ENCODE measurements around the gene CACNA1G.

CACNA1G gene

DNA sequence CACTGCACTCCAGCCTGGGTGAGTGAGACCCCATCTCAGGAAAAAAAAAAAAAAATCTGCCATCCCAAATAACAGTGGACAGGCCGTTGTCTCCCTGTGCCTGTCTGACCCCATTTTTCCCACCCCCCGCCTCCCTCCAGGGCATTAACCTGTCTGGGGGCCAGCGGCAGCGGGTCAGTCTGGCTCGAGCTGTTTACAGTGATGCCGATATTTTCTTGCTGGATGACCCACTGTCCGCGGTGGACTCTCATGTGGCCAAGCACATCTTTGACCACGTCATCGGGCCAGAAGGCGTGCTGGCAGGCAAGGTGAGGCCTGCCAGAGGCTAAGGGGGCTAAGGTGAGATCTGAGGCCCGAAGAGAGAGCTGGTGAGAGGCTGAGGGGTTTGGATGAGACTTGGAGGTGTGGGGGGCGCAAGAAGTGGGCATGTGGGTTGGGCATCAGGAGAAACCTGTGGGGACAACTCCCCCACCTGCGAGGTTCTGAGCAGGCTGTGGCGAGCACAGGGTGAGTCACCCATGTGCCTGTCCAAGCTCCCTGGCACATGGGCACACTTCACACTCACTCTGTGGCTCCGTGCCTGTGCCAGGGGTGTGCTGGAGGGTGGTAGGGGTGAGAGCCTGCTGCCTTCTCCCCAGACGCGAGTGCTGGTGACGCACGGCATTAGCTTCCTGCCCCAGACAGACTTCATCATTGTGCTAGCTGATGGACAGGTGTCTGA is 112.5 kb downstream of the CACNA1G start:
- DNase-seq (ENCODE audit: low read depth in 2 of 2) = no peak

DNA sequence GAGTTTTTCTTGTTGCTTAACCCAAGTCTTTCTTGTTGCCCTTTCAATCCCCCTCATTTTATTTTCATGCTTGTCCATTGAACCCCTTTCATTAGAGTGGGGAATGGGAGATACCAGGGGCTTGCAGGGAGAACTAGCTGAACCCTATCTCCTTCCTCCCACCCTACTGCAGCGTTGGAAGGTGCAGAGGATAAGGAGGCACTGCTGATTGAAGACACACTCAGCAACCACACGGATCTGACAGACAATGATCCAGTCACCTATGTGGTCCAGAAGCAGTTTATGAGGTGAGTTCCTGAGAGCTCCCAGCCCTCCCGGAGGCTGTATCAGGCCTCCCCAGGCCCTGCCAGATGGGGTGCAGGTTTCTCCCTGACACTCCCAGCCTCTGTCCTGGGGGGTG is 114.7 kb downstream of the CACNA1G start:
- no peak for DNase-seq (ENCODE audit: low read depth in 2 of 2)

DNA sequence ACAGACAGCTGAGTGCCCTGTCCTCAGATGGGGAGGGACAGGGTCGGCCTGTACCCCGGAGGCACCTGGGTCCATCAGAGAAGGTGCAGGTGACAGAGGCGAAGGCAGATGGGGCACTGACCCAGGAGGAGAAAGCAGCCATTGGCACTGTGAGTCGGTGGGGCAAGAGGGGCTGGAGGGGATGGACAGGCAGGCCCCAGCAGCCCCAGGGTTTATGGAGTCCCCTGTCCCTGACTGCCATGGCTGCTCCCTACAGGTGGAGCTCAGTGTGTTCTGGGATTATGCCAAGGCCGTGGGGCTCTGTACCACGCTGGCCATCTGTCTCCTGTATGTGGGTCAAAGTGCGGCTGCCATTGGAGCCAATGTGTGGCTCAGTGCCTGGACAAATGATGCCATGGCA is 115.1 kb downstream of the CACNA1G start:
- DNase-seq (ENCODE audit: low read depth in 2 of 2) = no peak

DNA sequence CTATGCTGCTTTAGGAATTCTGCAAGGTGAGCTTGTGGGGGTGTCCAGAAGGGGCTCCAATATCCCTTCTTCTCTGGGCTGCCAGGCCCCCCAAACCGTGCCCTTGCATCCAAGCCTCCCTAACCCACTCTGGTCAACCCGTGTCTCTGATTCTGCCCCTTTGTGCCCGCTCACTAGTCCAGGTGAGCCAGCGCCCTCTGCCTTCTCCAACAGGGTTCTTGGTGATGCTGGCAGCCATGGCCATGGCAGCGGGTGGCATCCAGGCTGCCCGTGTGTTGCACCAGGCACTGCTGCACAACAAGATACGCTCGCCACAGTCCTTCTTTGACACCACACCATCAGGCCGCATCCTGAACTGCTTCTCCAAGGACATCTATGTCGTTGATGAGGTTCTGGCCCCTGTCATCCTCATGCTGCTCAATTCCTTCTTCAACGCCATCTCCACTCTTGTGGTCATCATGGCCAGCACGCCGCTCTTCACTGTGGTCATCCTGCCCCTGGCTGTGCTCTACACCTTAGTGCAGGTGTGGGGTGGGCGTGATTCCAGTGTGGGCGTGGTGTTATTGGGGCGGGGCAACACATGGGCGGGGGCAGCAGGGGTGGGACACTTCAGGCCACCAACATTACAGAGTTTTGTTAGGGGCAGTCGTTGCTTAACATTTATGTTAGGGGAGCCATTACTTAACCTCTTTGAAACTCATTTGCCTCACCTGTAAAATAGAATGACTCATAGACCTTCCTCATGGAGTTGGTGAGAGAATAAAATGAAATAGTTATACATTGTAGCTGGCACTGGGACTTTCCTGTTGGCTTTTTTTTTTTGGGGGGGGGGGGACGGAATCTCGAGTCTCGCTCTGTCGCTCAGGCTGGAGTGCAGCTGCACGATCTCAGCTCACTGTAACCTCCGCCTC is 115.8 kb downstream of the CACNA1G start:
- no peak for DNase-seq (ENCODE audit: low read depth in 2 of 2)
